HCT116 (cell line): ENCODE measurements around the gene ZSWIM3. TPM values are rescaled to one million over a fixed set of nuclear protein-coding genes. Genes with fewer than 3 reads are reported as not detected.

Source experiments
- ATAC-seq: fragments of 200-7000 bp; cut with Tn5 transposase; 2 replicates; pipeline ENCODE4 v1.9.1; 2020; ENCODE audit warnings: mild to moderate bottlenecking, moderate library complexity
- BruUV-seq: library from RNA; stranded (reverse); fragments of 400-500 nt; replicated peaks from 2 replicates; lab custom pipeline; 2021; lab: Mats Ljungman, UMichigan
- CTCF ChIA-PET: fragments of 300-600 bp; sonication (Branson Sonifier 250); formaldehyde crosslinking; loops from one replicate; lab custom pipeline; 2021; ENCODE audit warnings: antibody characterized with exemption; lab: Charles Lee
- POLR2A ChIA-PET: fragments of 300-600, 350-600 bp; sonication (Branson Sonifier 250); formaldehyde crosslinking; loops from one replicate; lab custom pipeline; 2021; ENCODE audit warnings: antibody characterized with exemption; lab: Charles Lee
- RAD21 ChIA-PET, 2 experiments: fragments of 300-600 bp; sonication (Branson Sonifier 250); formaldehyde crosslinking; loops; one replicate each; lab custom pipeline; 2023; ENCODE audit warnings: low total read pairs in 2 of 2; ENCODE audit not compliant: uncharacterized antibody in 2 of 2, unreplicated experiment in 2 of 2, low non-redundant PET in 1 of 2; lab: Charles Lee
- DNase-seq: peaks from one replicate; pipeline ENCODE4 v3.0.0-alpha.2; 2010; ENCODE audit warnings: low read depth, low spot score
- H2AFZ ChIP-seq: fragments of 200-600 bp; shearing (Covaris generic), sonication (generic); 2 replicates; pipeline ENCODE4 v1.6.1; 2017; ENCODE audit warnings: low read depth, mixed run types, mixed read lengths, antibody characterized with exemption, low read length; ENCODE audit not compliant: poor library complexity, severe bottlenecking
- H3K27ac ChIP-seq: 2 replicates; pipeline ENCODE4 v1.5.1; 2012; ENCODE audit warnings: low read depth, low read length
- H3K27me3 ChIP-seq: fragments of 200-600 bp; sonication (generic); 2 replicates; pipeline ENCODE4 v1.6.1; 2016; ENCODE audit warnings: mixed run types, low read length, mixed read lengths; ENCODE audit not compliant: insufficient read depth
- H3K36me3 ChIP-seq, 2 experiments: fragments of 200-500 bp in 1 of 2; fragments of 200-600 bp in 1 of 2; sonication (Bioruptor generic) in 1 of 2; sonication (generic) in 1 of 2; 2 replicates each; pipeline versions ENCODE4 v1.5.1 to v1.6.1; 2014 to 2016; ENCODE audit warnings: low read length in 2 of 2, inconsistent platforms in 1 of 2, mixed read lengths in 1 of 2, mixed run types in 1 of 2; ENCODE audit not compliant: insufficient read depth in 2 of 2, control insufficient read depth in 1 of 2
- H3K4me1 ChIP-seq, 2 experiments: fragments of 200-600 bp in 1 of 2; sonication (generic) in 1 of 2; 2 replicates each; pipeline versions ENCODE4 v1.5.1 to v1.6.1; 2012 to 2017; ENCODE audit warnings: low read length in 2 of 2, inconsistent platforms in 1 of 2, mild to moderate bottlenecking in 1 of 2, mixed read lengths in 1 of 2, mixed run types in 1 of 2, moderate library complexity in 1 of 2; ENCODE audit not compliant: insufficient read depth in 2 of 2, control insufficient read depth in 1 of 2
- H3K4me2 ChIP-seq: fragments of 200-600 bp; sonication (generic); 2 replicates; pipeline ENCODE4 v1.6.1; 2017; ENCODE audit warnings: mixed run types, low read length, mixed read lengths
- H3K4me3 ChIP-seq, 2 experiments: fragments of 200-600 bp in 1 of 2; sonication (generic) in 1 of 2; replicated peaks in 1 of 2; 2 replicates each; pipeline ENCODE4 v1.5.1; 2011 to 2016; ENCODE audit warnings: low read length in 2 of 2, control low read depth in 1 of 2, low read depth in 1 of 2, mild to moderate bottlenecking in 1 of 2, mixed read lengths in 1 of 2, mixed run types in 1 of 2
- H3K79me2 ChIP-seq: fragments of 200-600 bp; sonication (generic); 2 replicates; pipeline ENCODE4 v1.6.1; 2017; ENCODE audit warnings: mild to moderate bottlenecking, mixed run types, low read length, moderate library complexity, mixed read lengths; ENCODE audit not compliant: insufficient read depth
- H3K9ac ChIP-seq: fragments of 200-600 bp; sonication (generic); 2 replicates; pipeline ENCODE4 v1.6.1; 2016; ENCODE audit warnings: low read length, mixed read lengths
- H3K9me2 ChIP-seq: fragments of 200-600 bp; sonication (generic), shearing (Covaris generic); 2 replicates; pipeline ENCODE4 v1.6.1; 2017; ENCODE audit warnings: mixed run types, mild to moderate bottlenecking, moderate library complexity; ENCODE audit not compliant: insufficient read depth
- H3K9me3 ChIP-seq, 2 experiments: fragments of 200-500 bp in 1 of 2; fragments of 200-600 bp in 1 of 2; sonication (Bioruptor generic) in 1 of 2; sonication (generic) in 1 of 2; 2 replicates each; pipeline ENCODE4 v1.6.1; 2014 to 2017; ENCODE audit warnings: low read length in 2 of 2, mixed read lengths in 2 of 2, inconsistent platforms in 1 of 2, low read depth in 1 of 2, mild to moderate bottlenecking in 1 of 2, mixed run types in 1 of 2, moderate library complexity in 1 of 2; ENCODE audit not compliant: control insufficient read depth in 1 of 2, insufficient read depth in 1 of 2
- H4K20me1 ChIP-seq: fragments of 200-600 bp; sonication (generic), shearing (Covaris generic); 2 replicates; pipeline ENCODE4 v1.6.1; 2017; ENCODE audit warnings: mixed run types, mild to moderate bottlenecking, moderate library complexity; ENCODE audit not compliant: insufficient read depth
- CBX3 ChIP-seq: IDR thresholded peaks from 2 replicates; pipeline ENCODE4 v1.6.1; 2012; ENCODE audit warnings: low read depth
- EGR1 ChIP-seq: IDR thresholded peaks from 2 replicates; pipeline ENCODE4 v1.6.1; 2012; ENCODE audit warnings: low read depth
- ELF1 ChIP-seq: IDR thresholded peaks from 2 replicates; pipeline ENCODE4 v1.6.1; 2012; ENCODE audit warnings: low read depth, borderline replicate concordance
- EZH2 ChIP-seq: fragments of 200-600 bp; sonication (generic); IDR thresholded peaks from 2 replicates; pipeline ENCODE4 v1.6.1; 2017; ENCODE audit warnings: antibody characterized with exemption, mixed run types
- EZH2phosphoT487 ChIP-seq: fragments of 200-600 bp; IDR thresholded peaks from 2 replicates; pipeline ENCODE4 v1.6.1; 2018; ENCODE audit warnings: antibody characterized with exemption, borderline replicate concordance
- FOSL1 ChIP-seq: IDR thresholded peaks from 2 replicates; pipeline ENCODE4 v1.6.1; 2012; ENCODE audit warnings: low read depth
- JUND ChIP-seq: IDR thresholded peaks from 2 replicates; pipeline ENCODE4 v1.6.1; 2012
- POLR2AphosphoS5 ChIP-seq: IDR thresholded peaks from 2 replicates; pipeline ENCODE4 v1.6.1; 2011; ENCODE audit warnings: mild to moderate bottlenecking, low read depth, low read length, moderate library complexity
- RAD21 ChIP-seq: IDR thresholded peaks from 2 replicates; pipeline ENCODE4 v1.6.1; 2012; ENCODE audit warnings: low read depth, mild to moderate bottlenecking
- SIN3A ChIP-seq: IDR thresholded peaks from 2 replicates; pipeline ENCODE4 v1.6.1; 2012; ENCODE audit warnings: low read depth
- SRF ChIP-seq: IDR thresholded peaks from 2 replicates; pipeline ENCODE4 v1.6.1; 2012; ENCODE audit warnings: low read depth
- ZFX ChIP-seq: fragments of 450-650 bp; IDR thresholded peaks from 2 replicates; pipeline ENCODE4 v1.6.1; 2017
- ZNF274 ChIP-seq: fragments of 200-500 bp; sonication (Bioruptor generic); IDR thresholded peaks from 2 replicates; pipeline ENCODE4 v1.6.1; 2014; ENCODE audit warnings: mild to moderate bottlenecking, low read depth, low read length, inconsistent platforms
- intact Hi-C: fragments of 100-400 bp; cut with micrococcal nuclease; formaldehyde crosslinking; loops from 2 replicates; pipeline ENCODE4 v1.10.0; 2022
- total RNA-seq: library from RNA; stranded (reverse); gene quantifications from one replicate; pipeline ENCODE4 v1.2.1, GENCODE V29; 2021; ENCODE audit not compliant: unreplicated experiment
- TF ChIP-seq, protein P1 (sequence below): IDR thresholded peaks from 2 replicates; pipeline ENCODE4 v1.6.1; 2012
- TF ChIP-seq, protein P2 (sequence below): IDR thresholded peaks from 2 replicates; pipeline ENCODE4 v1.6.1; 2012
- TF ChIP-seq, protein P3 (sequence below): IDR thresholded peaks from 2 replicates; pipeline ENCODE4 v1.6.1; 2012; ENCODE audit warnings: low read depth

The ZSWIM3 gene
- total RNA-seq, 1 experiment from 2014 or later = 1.8 TPM

DNA sequence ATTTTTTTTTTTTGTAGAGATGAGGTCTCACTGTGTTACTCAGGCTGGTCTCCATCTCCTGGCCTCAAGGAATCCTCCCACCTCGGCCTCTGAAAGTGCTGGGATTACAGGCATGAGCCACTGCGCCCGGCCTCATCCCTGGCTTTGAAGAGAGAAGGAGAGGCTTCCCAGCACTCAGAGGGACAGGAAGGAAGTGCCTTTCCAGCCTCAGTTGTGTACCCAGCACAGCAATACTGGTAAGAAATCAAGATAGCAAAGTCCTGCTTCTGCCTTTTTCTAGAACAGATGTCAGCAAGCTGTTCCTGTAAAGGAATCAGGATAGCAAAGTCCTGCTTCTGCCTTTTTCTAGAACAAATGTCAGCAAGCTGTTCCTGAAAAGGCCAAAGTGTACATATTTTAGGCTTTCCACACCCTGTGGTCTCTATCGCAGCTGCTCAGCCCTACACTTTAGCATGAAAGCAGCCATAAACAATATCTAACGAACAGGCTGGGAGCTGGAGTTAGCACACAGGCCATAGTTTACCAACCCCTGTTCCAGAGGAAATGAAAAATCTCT, 60.8 kb downstream of the ZSWIM3 start:
- ChIA-PET CTCF (interaction anchor here (1.1 kb wide), 1 partner anchor 15 kb away, joined by 3 read pairs; no protein-coding TSS in a partner anchor), POLR2A (no interaction called here), RAD21 (no interaction called here)
- ATAC-seq (no peak), DNase-seq (no peak)
- no peak overlapping the region for H3K9ac ChIP-seq
- no TSS peak for BruUV-seq
- H3K79me2 ChIP-seq = no peaks in the 10 kb centered on the region
- H3K4me3 ChIP-seq = no peak overlapping the region
- intact Hi-C loops = no loop called here
- H3K27me3 ChIP-seq = no peaks in the 10 kb centered on the region
- H2AFZ ChIP-seq = no peak overlapping the region
- no peaks in the 10 kb centered on the region for H3K9me2 ChIP-seq
- no peak overlapping the region for H3K27ac ChIP-seq
- no peaks in the 10 kb centered on the region for H4K20me1 ChIP-seq
- H3K36me3 ChIP-seq = no peaks in the 10 kb centered on the region
- H3K4me1 ChIP-seq = no peaks in the 10 kb centered on the region
- no peaks in the 10 kb centered on the region for H3K9me3 ChIP-seq
- H3K4me2 ChIP-seq = no peak overlapping the region
- TF ChIP-seq, protein P1, sequence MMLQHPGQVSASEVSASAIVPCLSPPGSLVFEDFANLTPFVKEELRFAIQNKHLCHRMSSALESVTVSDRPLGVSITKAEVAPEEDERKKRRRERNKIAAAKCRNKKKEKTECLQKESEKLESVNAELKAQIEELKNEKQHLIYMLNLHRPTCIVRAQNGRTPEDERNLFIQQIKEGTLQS = no peak
- TF ChIP-seq EZH2 (no peak), RAD21 (no peak), SIN3A (no peak), ELF1 (no peak), ZNF274 (no peak), JUND (no peak), CBX3 (no peak), FOSL1 (no peak), SRF (no peak), EGR1 (no peak), EZH2phosphoT487 (no peak), ZFX (no peak), POLR2AphosphoS5 (no peak)
- TF ChIP-seq, protein P2, sequence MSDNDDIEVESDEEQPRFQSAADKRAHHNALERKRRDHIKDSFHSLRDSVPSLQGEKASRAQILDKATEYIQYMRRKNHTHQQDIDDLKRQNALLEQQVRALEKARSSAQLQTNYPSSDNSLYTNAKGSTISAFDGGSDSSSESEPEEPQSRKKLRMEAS = no peak
- TF ChIP-seq, protein P3, sequence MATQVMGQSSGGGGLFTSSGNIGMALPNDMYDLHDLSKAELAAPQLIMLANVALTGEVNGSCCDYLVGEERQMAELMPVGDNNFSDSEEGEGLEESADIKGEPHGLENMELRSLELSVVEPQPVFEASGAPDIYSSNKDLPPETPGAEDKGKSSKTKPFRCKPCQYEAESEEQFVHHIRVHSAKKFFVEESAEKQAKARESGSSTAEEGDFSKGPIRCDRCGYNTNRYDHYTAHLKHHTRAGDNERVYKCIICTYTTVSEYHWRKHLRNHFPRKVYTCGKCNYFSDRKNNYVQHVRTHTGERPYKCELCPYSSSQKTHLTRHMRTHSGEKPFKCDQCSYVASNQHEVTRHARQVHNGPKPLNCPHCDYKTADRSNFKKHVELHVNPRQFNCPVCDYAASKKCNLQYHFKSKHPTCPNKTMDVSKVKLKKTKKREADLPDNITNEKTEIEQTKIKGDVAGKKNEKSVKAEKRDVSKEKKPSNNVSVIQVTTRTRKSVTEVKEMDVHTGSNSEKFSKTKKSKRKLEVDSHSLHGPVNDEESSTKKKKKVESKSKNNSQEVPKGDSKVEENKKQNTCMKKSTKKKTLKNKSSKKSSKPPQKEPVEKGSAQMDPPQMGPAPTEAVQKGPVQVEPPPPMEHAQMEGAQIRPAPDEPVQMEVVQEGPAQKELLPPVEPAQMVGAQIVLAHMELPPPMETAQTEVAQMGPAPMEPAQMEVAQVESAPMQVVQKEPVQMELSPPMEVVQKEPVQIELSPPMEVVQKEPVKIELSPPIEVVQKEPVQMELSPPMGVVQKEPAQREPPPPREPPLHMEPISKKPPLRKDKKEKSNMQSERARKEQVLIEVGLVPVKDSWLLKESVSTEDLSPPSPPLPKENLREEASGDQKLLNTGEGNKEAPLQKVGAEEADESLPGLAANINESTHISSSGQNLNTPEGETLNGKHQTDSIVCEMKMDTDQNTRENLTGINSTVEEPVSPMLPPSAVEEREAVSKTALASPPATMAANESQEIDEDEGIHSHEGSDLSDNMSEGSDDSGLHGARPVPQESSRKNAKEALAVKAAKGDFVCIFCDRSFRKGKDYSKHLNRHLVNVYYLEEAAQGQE = no peak
